ENCODE data around the gene DCC.

DCC gene

GRCh38 chr18:52409727-52410126, 69.7 kb downstream of the DCC start:
- Histone ChIP-seq H4K20me1 (ENCODE audit: insufficient read depth, low read length, poor library complexity, severe bottlenecking) (no peaks in the 10 kb centered on the region), H3K4me2 (ENCODE audit: low read depth, low read length, poor library complexity, severe bottlenecking) (no peak overlapping the region), H3K9me2 (replicated peaks; ENCODE audit: low read depth, low read length) (no peaks in the 10 kb centered on the region), H3K9me3 (ENCODE audit: insufficient read depth, low read depth, low read length) (no peaks in the 10 kb centered on the region), H3K4me1 (ENCODE audit: insufficient read depth, low read length, poor library complexity, severe bottlenecking) (no peaks in the 10 kb centered on the region), H3K9ac (ENCODE audit: low read depth, low read length, poor library complexity, severe bottlenecking) (no peak overlapping the region), H3K27me3 (ENCODE audit: insufficient read depth, low read length, poor library complexity, severe bottlenecking) (no peaks in the 10 kb centered on the region), H3F3A (ENCODE audit: low read depth) (no peaks in the 10 kb centered on the region), H3K36me3 (ENCODE audit: insufficient read depth, low read length) (no peaks in the 10 kb centered on the region), H2AFZ (ENCODE audit: low read length) (no peak overlapping the region), H3K4me3 (ENCODE audit: low read length, poor library complexity, severe bottlenecking) (no peak overlapping the region), H3K79me2 (ENCODE audit: insufficient read depth, low read length) (no peaks in the 10 kb centered on the region)
- TF ChIP-seq, protein P1, sequence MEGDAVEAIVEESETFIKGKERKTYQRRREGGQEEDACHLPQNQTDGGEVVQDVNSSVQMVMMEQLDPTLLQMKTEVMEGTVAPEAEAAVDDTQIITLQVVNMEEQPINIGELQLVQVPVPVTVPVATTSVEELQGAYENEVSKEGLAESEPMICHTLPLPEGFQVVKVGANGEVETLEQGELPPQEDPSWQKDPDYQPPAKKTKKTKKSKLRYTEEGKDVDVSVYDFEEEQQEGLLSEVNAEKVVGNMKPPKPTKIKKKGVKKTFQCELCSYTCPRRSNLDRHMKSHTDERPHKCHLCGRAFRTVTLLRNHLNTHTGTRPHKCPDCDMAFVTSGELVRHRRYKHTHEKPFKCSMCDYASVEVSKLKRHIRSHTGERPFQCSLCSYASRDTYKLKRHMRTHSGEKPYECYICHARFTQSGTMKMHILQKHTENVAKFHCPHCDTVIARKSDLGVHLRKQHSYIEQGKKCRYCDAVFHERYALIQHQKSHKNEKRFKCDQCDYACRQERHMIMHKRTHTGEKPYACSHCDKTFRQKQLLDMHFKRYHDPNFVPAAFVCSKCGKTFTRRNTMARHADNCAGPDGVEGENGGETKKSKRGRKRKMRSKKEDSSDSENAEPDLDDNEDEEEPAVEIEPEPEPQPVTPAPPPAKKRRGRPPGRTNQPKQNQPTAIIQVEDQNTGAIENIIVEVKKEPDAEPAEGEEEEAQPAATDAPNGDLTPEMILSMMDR (conservative IDR thresholded peaks at IDR 0.05; ENCODE audit: low read length): no peak
- no peak for TF ChIP-seq EZH2phosphoT487 (IDR thresholded peaks at IDR 0.05; ENCODE audit: borderline replicate concordance)

DNA sequence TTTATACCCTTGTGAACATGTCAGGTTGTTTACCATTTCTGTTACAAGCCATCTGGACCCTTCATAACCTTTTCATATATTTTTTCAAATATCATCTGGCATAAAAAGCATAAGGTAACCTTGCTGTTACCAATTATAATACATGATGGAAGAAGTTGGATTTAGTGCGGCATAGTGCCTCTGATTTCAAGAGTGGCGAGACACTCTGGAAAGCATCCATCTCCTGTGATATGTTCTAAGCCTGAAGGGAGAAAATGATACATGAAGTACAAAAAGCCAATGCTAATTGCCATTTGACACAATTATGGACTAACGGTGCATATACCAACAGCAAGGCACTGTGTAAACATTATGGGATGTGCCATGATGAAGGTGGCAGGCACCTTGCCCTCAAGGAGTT, 75.1 kb downstream of the DCC start:
- TF ChIP-seq, protein P1 (conservative IDR thresholded peaks at IDR 0.05; ENCODE audit: low read length): no peak
- no peak for TF ChIP-seq EZH2phosphoT487 (IDR thresholded peaks at IDR 0.05; ENCODE audit: borderline replicate concordance)
- no peaks in the 10 kb centered on the region for H4K20me1 ChIP-seq (ENCODE audit: insufficient read depth, low read length, poor library complexity, severe bottlenecking)
- no peaks in the 10 kb centered on the region for H3K9me3 ChIP-seq (ENCODE audit: insufficient read depth, low read depth, low read length)
- no peaks in the 10 kb centered on the region for H3F3A ChIP-seq (ENCODE audit: low read depth)
- H3K4me1 ChIP-seq (ENCODE audit: insufficient read depth, low read length, poor library complexity, severe bottlenecking): no peaks in the 10 kb centered on the region
- no peak overlapping the region for H3K4me3 ChIP-seq (ENCODE audit: low read length, poor library complexity, severe bottlenecking)
- no peaks in the 10 kb centered on the region for H3K27me3 ChIP-seq (ENCODE audit: insufficient read depth, low read length, poor library complexity, severe bottlenecking)
- no peaks in the 10 kb centered on the region for H3K79me2 ChIP-seq (ENCODE audit: insufficient read depth, low read length)
- H3K9ac ChIP-seq (ENCODE audit: low read depth, low read length, poor library complexity, severe bottlenecking): no peak overlapping the region
- H2AFZ ChIP-seq (ENCODE audit: low read length): no peak overlapping the region
- no peak overlapping the region for H3K4me2 ChIP-seq (ENCODE audit: low read depth, low read length, poor library complexity, severe bottlenecking)
- no peaks in the 10 kb centered on the region for H3K9me2 ChIP-seq (replicated peaks; ENCODE audit: low read depth, low read length)
- no peaks in the 10 kb centered on the region for H3K36me3 ChIP-seq (ENCODE audit: insufficient read depth, low read length)

- H3K27me3 ChIP-seq (ENCODE audit: insufficient read depth, low read length, poor library complexity, severe bottlenecking): no peaks in the 10 kb centered on the region
- no peaks in the 10 kb centered on the region for H3K4me1 ChIP-seq (ENCODE audit: insufficient read depth, low read length, poor library complexity, severe bottlenecking)
- no peaks in the 10 kb centered on the region for H3K9me2 ChIP-seq (replicated peaks; ENCODE audit: low read depth, low read length)
- no peaks in the 10 kb centered on the region for H4K20me1 ChIP-seq (ENCODE audit: insufficient read depth, low read length, poor library complexity, severe bottlenecking)
- no peaks in the 10 kb centered on the region for H3K79me2 ChIP-seq (ENCODE audit: insufficient read depth, low read length)
- TF ChIP-seq, protein P1 (conservative IDR thresholded peaks at IDR 0.05; ENCODE audit: low read length): no peak
- no peak for TF ChIP-seq EZH2phosphoT487 (IDR thresholded peaks at IDR 0.05; ENCODE audit: borderline replicate concordance)
- no peak overlapping the region for H3K9ac ChIP-seq (ENCODE audit: low read depth, low read length, poor library complexity, severe bottlenecking)
- H3F3A ChIP-seq (ENCODE audit: low read depth): no peaks in the 10 kb centered on the region
- H3K4me3 ChIP-seq (ENCODE audit: low read length, poor library complexity, severe bottlenecking): no peak overlapping the region
- H2AFZ ChIP-seq (ENCODE audit: low read length): no peak overlapping the region
- H3K9me3 ChIP-seq (ENCODE audit: insufficient read depth, low read depth, low read length): no peaks in the 10 kb centered on the region
- H3K4me2 ChIP-seq (ENCODE audit: low read depth, low read length, poor library complexity, severe bottlenecking): no peak overlapping the region
- no peaks in the 10 kb centered on the region for H3K36me3 ChIP-seq (ENCODE audit: insufficient read depth, low read length)
These were observed 83.1 kb downstream of the DCC start for GRCh38 chr18:52422985-52423601.

Measured in Loucy (cell line).